Gastroesophageal sphincter (tissue), 4 donors: Measurements from ENCODE around the gene SNAPC1. TPM values are rescaled to one million over a fixed set of nuclear protein-coding genes. Genes with fewer than 3 reads are reported as not detected.

Experiments
- ATAC-seq: fragments of 150-250 bp; one replicate; pipeline ENCODE4 v1.9.1; 2016; ENCODE audit warnings: mild to moderate bottlenecking, moderate library complexity
- H3K27ac ChIP-seq, 4 donors: fragments of 200-600 bp; sonication (generic) in 3 of 4; 1 replicate in 3 of 4; 2 replicates in 1 of 4; pipeline ENCODE4 v1.5.1; 2016 to 2019
- H3K27me3 ChIP-seq: fragments of 200-600 bp; sonication (generic); one replicate; pipeline ENCODE4 v1.5.1; 2019
- H3K36me3 ChIP-seq, 2 donors: fragments of 200-600 bp; sonication (generic); one replicate each; pipeline ENCODE4 v1.5.1; 2019; ENCODE audit warnings: control low read depth in 1 of 2
- H3K4me1 ChIP-seq, 3 donors: fragments of 200-600 bp; sonication (generic); 1 replicate in 2 of 3; 2 replicates in 1 of 3; pipeline ENCODE4 v1.5.1; 2016 to 2019; ENCODE audit warnings: control low read depth in 2 of 3
- H3K4me3 ChIP-seq, 2 donors: fragments of 200-600 bp; sonication (generic); one replicate each; pipeline ENCODE4 v1.5.1; 2019; ENCODE audit warnings: mild to moderate bottlenecking in 1 of 2, moderate library complexity in 1 of 2
- H3K9me3 ChIP-seq, 3 donors: fragments of 200-600 bp; sonication (generic); one replicate each; pipeline ENCODE4 v1.5.1; 2017 to 2019; ENCODE audit warnings: control low read depth in 2 of 3
- CTCF ChIP-seq, 4 experiments: fragments of 200-600 bp in 2 of 4; fragments of 450-650 bp in 2 of 4; sonication (generic) in 1 of 4; IDR thresholded peaks; one replicate each; pipeline ENCODE4 v1.5.1; 2017 to 2019; ENCODE audit warnings: antibody characterized with exemption in 4 of 4, mild to moderate bottlenecking in 2 of 4, moderate library complexity in 2 of 4
- EP300 ChIP-seq: sonication (generic); formaldehyde crosslinking; IDR thresholded peaks from one replicate; pipeline ENCODE4 v1.6.1; 2017; ENCODE audit warnings: antibody characterized with exemption, mild to moderate bottlenecking
- POLR2A ChIP-seq, 2 donors: fragments of 450-650 bp; IDR thresholded peaks; one replicate each; pipeline ENCODE4 v1.6.1; 2017; ENCODE audit warnings: antibody characterized with exemption in 2 of 2, mild to moderate bottlenecking in 2 of 2, moderate library complexity in 1 of 2
- POLR2AphosphoS5 ChIP-seq: sonication (generic); formaldehyde crosslinking; IDR thresholded peaks from one replicate; pipeline ENCODE4 v1.6.1; 2017; ENCODE audit warnings: antibody characterized with exemption
- WGBS, 2 donors: methylation state at CpG; one replicate each; pipeline ENCODE4 v1.1.5; 2018; ENCODE audit warnings: low coverage in 1 of 2; 5-methylcytosine and 5-hydroxymethylcytosine counted together
- total RNA-seq, 4 donors: library from RNA; depleted of rRNA; stranded (reverse); fragments of >200 nt; gene quantifications; one replicate each; pipeline ENCODE4 v1.1.0, GENCODE V29; 2016

Gene SNAPC1
- total RNA-seq = 1 to 10 TPM; 5.4 to 8.7 (median 6.7) TPM

DNA sequence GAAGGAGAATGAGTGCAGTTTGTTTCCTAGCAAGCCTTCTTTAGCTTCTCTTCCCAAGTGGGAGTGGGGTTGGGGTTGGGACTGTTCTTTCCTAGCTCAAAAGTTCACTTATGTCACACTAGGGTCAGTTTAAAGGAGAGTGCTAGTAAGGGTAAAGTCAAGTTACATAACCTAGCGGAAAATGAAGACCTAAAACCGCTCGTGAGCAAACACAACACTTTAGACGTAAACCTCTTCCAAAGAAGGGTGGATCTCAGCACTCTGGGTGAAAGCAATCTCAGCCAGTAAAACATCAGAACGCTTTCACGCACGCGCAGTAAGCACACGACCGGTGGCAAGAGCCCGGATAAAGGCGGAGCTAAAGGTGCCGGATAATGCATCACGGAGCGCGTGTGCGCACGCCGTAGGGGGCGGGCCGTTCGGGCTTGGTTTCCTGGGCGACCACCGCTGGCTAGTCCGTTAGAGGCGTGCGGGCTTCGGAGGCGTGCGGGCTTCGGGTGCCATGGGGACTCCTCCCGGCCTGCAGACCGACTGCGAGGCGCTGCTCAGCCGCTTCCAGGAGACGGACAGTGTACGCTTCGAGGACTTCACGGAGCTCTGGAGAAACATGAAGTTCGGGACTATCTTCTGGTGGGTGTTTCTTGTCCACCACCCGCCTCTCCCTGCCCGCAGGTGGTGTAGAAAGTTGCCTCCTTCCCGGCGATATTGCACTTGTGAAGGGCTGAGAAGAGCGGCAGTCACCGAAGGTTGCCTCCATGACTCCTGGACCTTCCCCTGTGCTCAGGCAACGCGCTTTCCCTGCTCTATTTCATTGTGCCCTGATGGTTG lies at the start of gene SNAPC1:
TSS of gene SNAPC1 (plus strand) at position 462 of the 828 bp plus-strand sequence. CDS start at position 503, 41 bp downstream.
- Histone ChIP-seq H3K4me3 (peak within 1 kb of the TSS; percentile 71 to 83), H3K36me3 (peaks cover 0 to under 1% of the 10 kb centered on the region in 2 donors), H3K9me3 (no peaks in the 10 kb centered on the region), H3K27ac (peak within 1 kb of the TSS; percentile 80 to 93 (median 88)), H3K27me3 (no peaks in the 10 kb centered on the region), H3K4me1 (peaks cover 0 to 45% (median 0%) of the 10 kb centered on the region in 3 donors)
- 0% methylated on average over 11 to 12 of the region's 49 CpGs for WGBS, 2 donors
- peak; percentile 66 to 80 for TF ChIP-seq POLR2A (IDR thresholded peaks at IDR 0.05)
- no peak for TF ChIP-seq EP300
- no peak for TF ChIP-seq CTCF (IDR thresholded peaks at IDR 0.05)
- peak; percentile 90 for TF ChIP-seq POLR2AphosphoS5
- ATAC-seq = peak; percentile 99

DNA sequence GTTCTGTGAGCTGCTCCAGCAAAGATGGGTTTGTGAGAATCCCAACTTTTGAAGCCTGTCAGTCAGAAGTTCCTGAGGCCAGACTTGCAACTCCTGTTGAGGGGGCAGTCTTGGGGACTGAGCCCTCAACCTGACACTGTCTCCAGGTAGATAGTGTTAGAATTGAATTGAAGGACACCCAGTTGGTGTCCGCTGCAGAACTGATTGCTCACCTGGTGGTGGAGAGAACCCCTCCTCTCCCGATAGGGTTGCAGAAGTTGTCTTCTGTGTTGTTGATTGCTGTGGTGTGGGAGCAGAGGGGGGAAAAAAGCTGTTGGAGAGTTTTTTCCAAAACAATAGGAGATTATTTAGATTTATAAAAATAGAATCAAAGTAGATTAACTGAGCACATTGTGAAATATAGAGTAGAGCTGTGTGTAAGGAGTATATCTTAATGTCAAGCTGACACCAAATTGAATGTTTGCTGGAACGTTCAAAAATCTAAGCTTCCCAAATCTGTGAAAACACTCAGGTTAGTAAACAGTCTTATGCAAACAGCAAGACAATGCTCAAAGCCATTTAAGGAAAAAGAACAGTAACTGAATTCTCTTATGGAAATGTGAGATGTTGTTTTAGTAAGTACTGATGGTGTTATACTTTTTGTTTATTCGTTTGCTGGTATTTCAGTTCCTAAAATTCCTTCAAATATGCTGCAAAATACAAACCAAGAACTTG lies 48.3 kb upstream of the SNAPC1 start:
- 66 to 69% methylated on average over 4 of the region's 4 CpGs for WGBS, 2 donors
- TF ChIP-seq POLR2AphosphoS5 = no peak
- TF ChIP-seq EP300 = no peak
- TF ChIP-seq POLR2A (IDR thresholded peaks at IDR 0.05) = no peak
- TF ChIP-seq CTCF (IDR thresholded peaks at IDR 0.05) = no peak
- Histone ChIP-seq H3K9me3 (no peaks in the 10 kb centered on the region), H3K27me3 (no peaks in the 10 kb centered on the region), H3K4me1 (peaks cover 13 to 89% (median 13%) of the 10 kb centered on the region in 3 donors), H3K36me3 (no peaks in the 10 kb centered on the region), H3K27ac (peak overlapping the region in 3 of 4 donors; percentile 4 to 41 (median 6)), H3K4me3 (no peak overlapping the region)
- no peak for ATAC-seq

- H3K4me1 ChIP-seq = peaks cover 12 to 98% (median 15%) of the 10 kb centered on the region in 3 donors
Observed at GRCh38 chr14:61716956-61717355, 45.3 kb upstream of the SNAPC1 start.

DNA sequence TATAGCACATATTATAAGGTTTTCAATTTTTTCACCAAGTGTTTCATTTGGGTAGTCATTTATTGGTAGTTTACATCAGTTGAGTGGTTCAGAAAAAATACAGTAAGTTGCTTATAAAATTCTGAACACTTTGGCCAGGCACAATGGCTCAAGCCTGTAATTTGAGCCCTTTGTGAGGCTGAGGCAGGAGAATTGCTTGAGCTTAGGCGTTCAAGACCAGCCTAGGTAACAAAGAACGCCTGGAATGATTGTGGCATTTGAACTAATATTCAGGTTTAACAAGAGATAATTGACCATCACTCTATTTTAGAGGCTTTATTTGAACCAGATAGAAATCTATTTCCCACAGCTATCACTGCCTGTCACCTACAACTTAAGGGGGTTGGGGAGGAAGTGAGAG lies 44.2 kb upstream of the SNAPC1 start:
- TF ChIP-seq POLR2A (IDR thresholded peaks at IDR 0.05) (no peak), EP300 (no peak), POLR2AphosphoS5 (no peak), CTCF (IDR thresholded peaks at IDR 0.05) (no peak)
- H3K36me3 ChIP-seq = peaks cover 0 to 7% of the 10 kb centered on the region in 2 donors
- H3K27me3 ChIP-seq = no peaks in the 10 kb centered on the region
- H3K27ac ChIP-seq = peak overlapping the region in 1 of 4 donors; percentile 62
- no peak overlapping the region for H3K4me3 ChIP-seq
- WGBS, 2 donors = 85 to 100% methylated on average over 2 of the region's 2 CpGs
- H3K4me1 ChIP-seq = peaks cover 4 to 94% (median 11%) of the 10 kb centered on the region in 3 donors
- no peaks in the 10 kb centered on the region for H3K9me3 ChIP-seq
- ATAC-seq = no peak

More at GRCh38 chr14:61716956-61717355, 45.3 kb upstream of the SNAPC1 start:
- peaks cover 0 to 3% of the 10 kb centered on the region in 2 donors for H3K36me3 ChIP-seq
- H3K9me3 ChIP-seq = no peaks in the 10 kb centered on the region
- peak overlapping the region in 3 of 4 donors; percentile 18 to 62 (median 29) for H3K27ac ChIP-seq
- no peaks in the 10 kb centered on the region for H3K27me3 ChIP-seq
- H3K4me3 ChIP-seq = no peak overlapping the region
- no peak for ATAC-seq
- 57 to 74% methylated on average over 1 of the region's 1 CpG for WGBS, 2 donors
- TF ChIP-seq POLR2AphosphoS5 (no peak), POLR2A (IDR thresholded peaks at IDR 0.05) (no peak), CTCF (IDR thresholded peaks at IDR 0.05) (no peak), EP300 (no peak)
